GM12865 (cell line): Measurements from ENCODE around the gene TINAGL1.

Experiments
- DNase-seq: peaks from one replicate; pipeline ENCODE4 v3.0.0; 2010; ENCODE audit warnings: low read depth
- H3K4me3 ChIP-seq: 2 replicates; pipeline ENCODE4 v1.5.1; 2011; ENCODE audit warnings: mild to moderate bottlenecking, low read depth, low read length, control low read depth
- CTCF ChIP-seq: IDR thresholded peaks from 2 replicates; pipeline ENCODE4 v1.5.1; 2011; ENCODE audit warnings: low read length, control low read depth, low read depth, inconsistent platforms; ENCODE audit not compliant: insufficient read depth; ENCODE audit errors: missing control alignments

Gene TINAGL1

GRCh38 chr1:31572323-31573104 lies 3.8 kb upstream of the TINAGL1 start:
- no peak for TF ChIP-seq CTCF
- DNase-seq = no peak
- no peak overlapping the region for H3K4me3 ChIP-seq

GRCh38 chr1:31573261-31573660 lies 3.1 kb upstream of the TINAGL1 start:
- DNase-seq = no peak
- no peak overlapping the region for H3K4me3 ChIP-seq
- TF ChIP-seq CTCF = no peak

GRCh38 chr1:31574749-31575368 lies 1.5 kb upstream of the TINAGL1 start:
- H3K4me3 ChIP-seq = no peak overlapping the region
- no peak for TF ChIP-seq CTCF
- no peak for DNase-seq

- no peak overlapping the region for H3K4me3 ChIP-seq
Measured at GRCh38 chr1:31575369-31576140, 760 bp upstream of the TINAGL1 start.

GRCh38 chr1:31576743-31577455 lies 584 bp downstream of the TINAGL1 start:
- TF ChIP-seq CTCF = no peak
- no peak overlapping the region for H3K4me3 ChIP-seq
- DNase-seq = no peak

More at GRCh38 chr1:31575369-31576140, 760 bp upstream of the TINAGL1 start:
- no peak for DNase-seq
- TF ChIP-seq CTCF = no peak

- DNase-seq = no peak
- no peak for TF ChIP-seq CTCF
Measured at GRCh38 chr1:31577515-31578192, 1.3 kb downstream of the TINAGL1 start.

More at GRCh38 chr1:31577515-31578192, 1.3 kb downstream of the TINAGL1 start:
- no peak overlapping the region for H3K4me3 ChIP-seq
